GM19023 (cell line): Measurements from ENCODE around the gene POLA1.
"Not testable (repeated sequence)": the region's sequence is repeated elsewhere in the genome, so short reads cannot be mapped to it uniquely, and the experiment has no call there.

Source experiments
- ATAC-seq: cut with Tn5 transposase; IDR thresholded peaks from one replicate; pipeline ENCODE4 v1.9.1; 2021; ENCODE audit warnings: mild to moderate bottlenecking, moderate library complexity; ENCODE audit not compliant: unreplicated experiment

The POLA1 gene

DNA sequence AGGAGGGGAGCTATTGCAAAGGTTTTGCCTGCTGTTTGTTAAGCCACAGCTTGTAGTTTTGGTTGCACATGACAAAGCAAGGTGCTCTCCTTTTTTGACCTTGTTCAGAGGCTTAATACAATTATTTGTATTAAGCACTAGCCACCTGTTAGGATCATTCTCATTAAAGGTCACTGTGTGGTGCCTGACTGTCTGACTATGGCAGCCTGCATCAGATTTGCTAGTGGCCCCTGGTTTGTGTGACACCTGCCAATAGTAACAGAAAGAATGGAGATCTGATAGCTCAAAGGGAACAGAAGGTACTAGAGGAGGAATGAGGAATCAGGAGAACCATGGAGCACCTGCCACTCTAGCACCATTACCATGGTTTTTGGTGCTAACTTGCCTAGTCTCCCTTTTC, 102.5 kb downstream of the POLA1 start:
- no peak for ATAC-seq

DNA sequence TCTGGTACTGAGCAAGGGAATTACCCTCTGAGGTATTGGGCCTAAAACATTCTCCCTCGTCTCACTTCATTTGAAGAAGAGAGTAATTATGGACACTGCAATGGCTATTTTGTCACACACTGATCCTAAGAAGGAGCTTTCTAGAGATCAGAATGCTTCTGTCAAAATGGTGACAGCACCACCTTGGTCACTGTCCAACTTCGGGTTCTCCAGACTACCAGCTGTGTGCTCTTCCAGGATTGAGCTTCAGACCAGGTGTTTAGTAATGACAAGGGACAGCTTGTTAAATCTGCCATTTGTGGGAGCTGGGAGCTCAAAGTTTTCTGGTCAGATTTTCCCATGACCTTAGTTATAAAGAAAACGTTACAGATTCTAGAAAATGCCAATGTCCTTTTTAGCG, 105.4 kb downstream of the POLA1 start:
- ATAC-seq = no peak

DNA sequence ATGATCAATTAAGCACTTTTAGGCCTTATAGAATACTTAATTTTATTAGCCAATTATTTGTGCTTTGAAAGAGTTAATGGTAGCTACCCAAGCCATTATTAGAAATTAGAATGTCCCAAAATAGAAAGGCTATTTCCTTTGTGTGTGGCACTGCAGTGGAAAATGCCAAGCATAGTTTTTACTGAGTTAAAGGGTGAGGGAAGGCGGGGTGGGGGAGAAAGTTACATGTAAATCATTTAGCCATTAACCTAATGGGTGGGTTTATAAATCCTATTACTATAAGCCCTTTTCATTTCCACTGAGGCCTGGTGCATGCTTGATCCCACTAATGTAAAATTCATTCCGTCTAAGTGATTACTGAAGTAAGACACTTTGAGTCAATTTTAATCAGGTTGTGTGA, 105.8 kb downstream of the POLA1 start:
- ATAC-seq = no peak

DNA sequence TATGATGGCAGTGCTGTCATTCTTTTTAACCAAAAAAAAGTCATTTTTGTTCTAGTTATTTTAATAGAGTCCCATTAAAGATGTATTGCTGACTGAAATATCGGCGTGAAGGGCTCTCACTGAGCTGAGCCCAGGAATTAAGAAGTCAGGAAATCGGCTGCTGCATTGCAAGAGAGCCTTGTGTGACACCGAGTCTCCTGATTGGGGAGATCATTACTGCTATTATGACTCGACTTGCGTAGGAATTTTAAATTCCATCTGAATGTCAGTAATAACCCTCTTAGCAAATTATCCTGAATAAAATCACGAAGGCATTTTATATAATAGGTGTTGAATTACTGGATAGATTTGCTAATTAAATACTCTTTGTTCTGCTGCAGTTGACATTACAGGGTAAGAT, 111.5 kb downstream of the POLA1 start:
- no peak for ATAC-seq

DNA sequence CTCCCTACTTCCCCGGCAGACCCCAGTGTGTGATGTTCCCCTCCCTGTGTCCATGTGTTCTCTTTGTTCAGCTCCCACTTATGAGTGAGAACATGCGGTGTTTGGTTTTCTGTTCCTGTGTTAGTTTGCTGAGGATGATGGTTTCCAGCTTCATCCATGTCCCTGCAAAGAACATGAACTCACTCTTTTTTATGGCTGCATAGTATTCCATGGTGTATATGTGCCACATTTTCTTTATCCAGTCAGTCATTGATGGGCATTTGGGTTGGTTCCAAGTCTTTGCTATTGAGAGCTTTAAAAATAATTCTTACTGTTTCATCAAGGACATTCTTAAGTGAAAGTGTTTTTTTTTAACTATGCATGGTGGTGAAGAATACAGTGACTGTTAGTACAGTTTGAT, 126.1 kb downstream of the POLA1 start:
- ATAC-seq = not testable (repeated sequence)

DNA sequence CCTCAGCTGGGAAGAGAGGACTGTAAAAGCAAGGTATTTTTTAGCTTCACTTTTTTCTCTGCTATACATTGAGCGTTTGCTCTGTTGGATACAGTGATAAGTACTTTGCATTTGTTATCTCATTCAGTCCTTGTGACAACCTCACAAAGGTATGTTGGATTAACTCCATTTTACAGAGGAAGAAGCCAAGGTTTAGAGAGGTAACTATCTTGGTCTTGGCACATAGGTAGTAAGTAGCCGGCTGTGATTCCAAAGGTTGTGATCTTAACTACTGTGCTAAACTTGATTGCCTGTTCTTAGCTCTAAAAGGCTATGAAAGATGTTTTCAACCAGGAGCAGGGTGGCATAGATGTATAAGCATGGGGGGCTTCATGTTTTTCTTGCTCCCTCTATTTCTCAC, 134.4 kb downstream of the POLA1 start:
- no peak for ATAC-seq

DNA sequence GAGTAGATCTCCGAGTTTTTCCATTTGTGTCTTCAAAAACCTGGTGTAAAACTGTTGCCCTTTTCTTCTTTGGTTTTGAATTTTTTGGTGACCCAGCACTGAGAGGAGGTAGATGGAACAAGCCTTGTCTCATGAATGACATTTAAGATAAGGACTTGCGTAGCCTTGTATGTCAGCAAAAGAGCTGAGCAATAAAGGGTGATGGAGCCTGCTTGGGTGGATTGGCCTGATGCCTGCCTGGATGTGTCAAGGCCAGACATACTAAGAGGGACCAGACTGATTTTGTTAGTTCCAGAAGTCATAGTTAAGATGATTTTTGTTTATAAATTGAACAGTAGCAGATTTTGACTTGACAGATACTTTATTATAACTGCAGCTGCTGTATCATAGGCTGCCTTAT, 134.9 kb downstream of the POLA1 start:
- no peak for ATAC-seq

DNA sequence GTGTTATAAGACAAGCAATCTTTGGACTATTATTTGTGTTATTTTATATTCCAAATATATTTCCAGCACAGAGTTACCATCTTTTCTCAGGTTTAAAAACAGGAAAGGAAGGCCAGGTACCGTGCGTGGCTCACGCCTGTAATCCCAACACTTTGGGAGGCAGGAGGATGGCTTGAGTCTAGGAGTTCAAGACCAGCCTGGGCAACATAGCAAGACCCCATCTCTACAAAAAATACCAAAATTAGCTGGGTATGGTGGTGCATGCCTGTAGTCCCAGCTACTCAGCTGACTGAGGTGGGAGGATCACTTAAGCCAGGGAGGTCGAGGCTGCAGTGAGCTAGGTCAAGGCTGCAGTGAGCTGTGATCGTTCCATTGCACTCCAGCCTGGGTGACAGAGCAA, 140.0 kb downstream of the POLA1 start:
- ATAC-seq = no peak

DNA sequence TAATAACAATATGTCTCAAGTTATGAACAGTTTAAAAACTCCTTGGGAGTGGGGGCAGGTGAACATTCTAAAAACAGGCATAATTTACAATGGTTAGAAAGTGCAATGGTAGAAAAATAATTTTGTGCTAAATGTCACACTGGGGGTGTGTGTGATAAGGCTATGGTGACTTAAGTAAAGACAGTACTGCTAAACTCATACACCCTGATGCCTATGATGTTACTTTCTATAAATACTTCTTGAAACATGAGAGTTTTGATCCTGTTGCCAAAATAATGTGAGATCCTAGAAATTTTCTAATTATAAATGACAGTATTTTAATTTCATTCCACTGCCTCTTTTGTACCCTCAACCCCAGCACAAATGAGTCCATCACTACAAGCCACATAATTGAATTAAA, 144.2 kb downstream of the POLA1 start:
- ATAC-seq = no peak

DNA sequence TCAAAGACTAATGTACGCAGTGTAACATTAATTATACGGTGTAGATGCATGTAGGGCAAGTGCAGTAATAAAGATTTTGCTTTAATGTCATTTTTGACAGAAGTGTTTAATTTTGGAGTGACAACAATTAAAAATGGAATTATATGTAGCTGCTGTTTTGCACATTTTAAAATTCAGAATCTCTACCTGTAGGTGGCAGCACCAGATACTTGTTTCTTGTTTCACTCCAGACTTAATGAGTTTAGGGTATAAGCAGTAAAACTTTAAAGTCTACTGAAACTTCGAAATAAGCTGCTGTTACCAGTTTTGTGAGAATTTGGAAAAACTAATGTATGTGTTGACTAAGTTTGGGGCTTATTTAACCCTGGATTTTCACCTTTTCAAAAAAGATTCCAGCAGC, 144.9 kb downstream of the POLA1 start:
- no peak for ATAC-seq

DNA sequence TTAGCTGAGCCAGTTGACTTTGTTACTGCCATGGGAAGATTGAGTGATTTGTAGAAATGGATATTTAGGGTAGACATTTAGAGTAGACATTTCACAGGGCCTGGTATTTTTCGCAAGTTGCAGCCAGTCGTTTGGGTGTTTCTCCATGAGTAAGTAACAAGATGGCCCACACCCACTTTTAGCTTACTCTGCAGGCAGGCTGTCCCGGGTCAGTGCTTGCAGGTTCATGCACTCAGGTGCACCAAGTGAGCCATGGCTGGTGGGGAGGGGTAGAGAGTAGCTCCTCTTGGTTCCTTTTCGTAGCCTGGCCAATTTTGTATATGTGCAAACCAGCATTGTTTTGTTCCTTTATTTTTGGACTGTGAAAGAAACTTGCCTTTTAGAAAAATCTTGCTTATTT, 145.6 kb downstream of the POLA1 start:
- ATAC-seq = no peak

DNA sequence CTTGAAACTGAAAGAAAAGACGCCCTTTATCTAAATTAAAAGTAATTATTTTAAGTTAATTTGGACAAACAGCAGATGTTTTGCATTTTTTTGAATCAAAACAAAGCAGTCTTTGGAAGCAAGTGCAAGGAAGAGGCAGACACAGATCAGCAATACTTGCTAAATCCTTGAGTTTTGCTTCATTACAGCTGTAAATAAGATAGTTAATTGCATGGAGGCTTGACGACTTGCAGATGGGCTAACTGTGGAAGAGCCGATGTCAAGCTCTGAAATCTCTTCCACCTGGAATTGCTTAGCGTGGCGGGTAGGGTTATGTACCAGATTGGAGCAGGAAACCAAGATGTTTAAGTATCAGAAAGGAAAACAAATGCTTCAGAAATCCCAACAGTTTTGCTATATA, 148.8 kb downstream of the POLA1 start:
- ATAC-seq = no peak

DNA sequence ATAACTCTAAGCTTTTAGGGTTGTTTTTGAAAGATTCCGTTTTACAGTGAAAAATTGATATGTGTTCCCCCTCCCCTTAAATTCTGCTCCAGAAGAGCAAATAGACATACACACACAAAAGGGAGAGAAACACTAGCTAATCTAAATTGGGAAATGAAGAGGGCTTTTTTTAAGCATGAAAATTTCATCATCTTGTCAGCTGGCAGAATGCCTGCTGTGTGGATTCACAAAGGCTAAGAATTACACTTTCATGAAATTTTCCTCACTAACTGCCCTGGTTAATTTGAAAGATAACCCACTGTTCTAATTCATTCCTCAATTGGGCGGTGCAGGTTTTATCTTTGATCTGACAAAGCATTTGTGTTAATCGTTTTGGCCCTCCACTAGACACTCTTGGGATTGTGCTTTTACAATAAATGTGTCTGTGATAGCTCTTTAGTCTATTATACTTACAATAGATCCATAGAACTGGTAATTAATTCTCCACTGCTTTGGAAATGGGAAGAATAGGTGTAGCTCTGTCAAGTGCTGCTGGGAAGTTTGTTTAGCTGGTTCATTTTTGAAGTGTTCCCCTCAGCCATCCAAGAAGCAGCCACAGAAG, 152.9 kb downstream of the POLA1 start:
- no peak for ATAC-seq

DNA sequence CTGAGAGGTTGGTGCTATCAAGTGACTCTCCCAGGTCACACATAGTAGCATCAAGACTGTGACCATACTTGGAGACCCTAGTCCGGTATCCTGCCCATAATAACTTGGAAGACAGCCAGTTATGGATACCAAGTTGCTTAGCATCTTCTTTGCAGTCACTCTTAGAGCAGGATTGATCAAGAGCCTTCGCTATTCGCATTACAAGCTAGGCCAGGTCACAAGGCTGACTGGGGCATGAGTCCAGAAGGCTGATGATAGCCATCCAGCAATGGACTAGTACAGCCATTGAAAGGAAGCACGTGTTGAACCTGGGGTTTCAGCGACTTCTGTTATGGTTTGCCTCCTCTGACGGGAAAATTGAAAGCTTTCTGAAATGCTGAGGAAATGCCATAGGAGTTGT, 157.6 kb downstream of the POLA1 start:
- no peak for ATAC-seq

DNA sequence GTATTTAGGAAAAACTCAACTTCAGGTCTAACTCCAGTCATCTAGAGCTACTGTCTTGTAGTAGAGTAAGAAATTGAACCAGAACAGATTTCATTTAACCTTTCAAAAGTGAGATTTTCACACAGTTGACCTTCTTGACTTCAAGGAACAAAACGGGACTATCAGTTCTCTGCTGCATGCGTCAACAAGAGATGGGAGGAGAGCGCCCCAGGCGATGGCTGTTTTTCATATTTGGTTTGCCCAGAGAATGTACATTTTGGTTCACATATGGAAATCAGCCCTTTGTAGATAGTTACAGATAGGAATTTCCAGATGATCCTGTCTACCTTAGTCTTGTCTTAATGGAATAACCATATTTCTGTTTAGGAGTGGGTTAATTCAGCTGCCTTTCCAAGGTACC, 158.1 kb downstream of the POLA1 start:
- ATAC-seq = no peak

DNA sequence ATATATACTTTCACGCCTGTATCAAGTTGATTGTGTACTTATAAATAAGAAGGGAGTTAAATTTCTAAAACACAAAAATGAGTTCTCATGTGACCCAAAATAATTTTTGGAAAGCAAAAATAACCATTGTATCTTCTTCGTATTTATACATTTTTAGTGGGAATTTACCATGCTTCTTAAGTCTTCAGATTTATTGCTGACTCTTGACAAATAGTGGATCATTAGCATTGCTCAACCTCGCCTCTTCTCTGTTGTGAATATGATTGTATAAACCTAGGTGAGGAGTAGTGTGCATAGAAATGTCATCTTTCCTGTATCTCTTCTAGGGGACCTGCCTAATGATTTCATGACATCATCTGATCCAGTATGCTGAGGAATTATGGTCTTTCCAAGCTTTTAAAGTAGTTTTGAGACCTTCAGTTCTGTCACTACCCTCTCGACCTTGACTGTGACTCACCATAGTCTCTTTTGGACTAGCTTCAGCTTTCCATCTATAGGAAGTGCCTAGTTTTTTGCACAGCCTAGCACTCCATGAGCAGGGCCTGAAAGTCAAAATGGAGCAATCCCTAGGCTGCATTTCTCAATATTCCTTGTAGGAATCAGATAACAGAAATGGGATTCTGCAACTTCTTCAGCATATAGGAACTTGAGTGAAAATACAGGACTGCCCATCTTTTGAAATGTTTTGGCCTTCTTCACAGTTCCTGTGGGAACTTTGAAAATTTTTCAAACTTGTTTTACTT, 164.5 kb downstream of the POLA1 start:
- ATAC-seq = no peak

DNA sequence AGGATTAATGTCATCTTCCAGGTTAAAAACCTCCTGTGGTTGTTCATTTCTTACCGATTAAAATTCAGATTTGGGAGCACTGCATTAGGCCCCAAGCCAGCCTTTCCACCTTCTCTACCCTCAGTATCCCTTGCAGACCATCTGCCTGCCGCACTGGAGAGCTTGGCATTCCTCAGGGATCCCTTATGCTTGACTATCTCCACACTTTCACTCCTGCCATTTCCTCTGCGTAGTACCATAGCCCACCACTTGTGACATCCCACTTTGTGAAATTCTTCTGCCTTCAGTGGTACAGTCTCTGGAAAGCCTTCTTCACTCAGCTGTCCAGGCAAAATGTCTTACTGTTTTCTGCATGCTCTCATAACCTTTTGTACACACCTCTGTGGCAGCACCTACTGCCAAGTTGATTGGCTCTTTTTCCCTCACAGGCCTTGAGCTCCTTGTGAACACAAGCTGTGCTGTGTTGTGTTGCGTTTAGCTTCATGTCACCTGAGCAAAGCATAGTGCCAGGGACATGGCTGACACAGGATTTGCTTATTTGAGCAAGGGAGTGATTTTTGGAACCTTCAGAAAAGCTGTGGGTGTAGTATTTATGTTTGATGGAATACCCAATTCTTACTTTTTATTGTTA, 165.6 kb downstream of the POLA1 start:
- ATAC-seq = no peak

DNA sequence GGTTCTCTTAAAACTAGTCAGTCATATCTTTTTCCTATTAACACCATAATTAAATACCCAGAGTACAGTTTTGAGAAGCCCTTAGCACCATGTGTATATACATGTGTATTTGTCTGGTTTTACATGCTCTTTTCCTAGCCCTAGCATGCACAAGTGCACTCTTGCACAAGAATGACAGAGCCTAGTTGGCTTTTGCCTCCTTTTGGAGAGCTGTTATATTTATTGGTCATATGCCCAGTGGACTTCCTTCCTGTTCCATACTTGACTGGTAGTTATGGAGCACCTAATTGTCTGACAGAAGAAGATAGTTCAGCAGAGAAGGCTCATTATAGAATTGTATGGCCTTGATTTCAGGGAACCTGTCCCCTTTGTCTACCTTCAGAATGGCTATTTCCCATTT, 166.4 kb downstream of the POLA1 start:
- ATAC-seq = no peak

DNA sequence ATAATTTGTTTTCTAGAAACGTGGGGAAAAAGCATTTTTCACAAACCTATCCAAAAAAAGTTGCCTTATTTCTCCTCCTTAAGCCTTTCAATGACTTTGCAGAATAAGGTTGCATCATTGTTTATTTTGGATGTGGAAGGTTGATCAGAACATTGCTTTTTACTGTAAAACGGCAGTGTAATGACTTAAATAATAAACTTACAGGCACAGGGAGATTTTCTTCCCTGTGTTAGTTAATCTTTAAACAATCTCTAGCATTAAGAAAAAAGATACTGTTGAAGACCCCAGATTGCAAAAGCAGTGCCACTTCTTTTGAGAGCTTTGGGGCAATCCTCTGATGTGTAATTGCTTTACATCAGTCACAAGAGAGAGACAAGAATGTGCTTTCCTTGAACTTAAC, 168.6 kb downstream of the POLA1 start:
- ATAC-seq = no peak

DNA sequence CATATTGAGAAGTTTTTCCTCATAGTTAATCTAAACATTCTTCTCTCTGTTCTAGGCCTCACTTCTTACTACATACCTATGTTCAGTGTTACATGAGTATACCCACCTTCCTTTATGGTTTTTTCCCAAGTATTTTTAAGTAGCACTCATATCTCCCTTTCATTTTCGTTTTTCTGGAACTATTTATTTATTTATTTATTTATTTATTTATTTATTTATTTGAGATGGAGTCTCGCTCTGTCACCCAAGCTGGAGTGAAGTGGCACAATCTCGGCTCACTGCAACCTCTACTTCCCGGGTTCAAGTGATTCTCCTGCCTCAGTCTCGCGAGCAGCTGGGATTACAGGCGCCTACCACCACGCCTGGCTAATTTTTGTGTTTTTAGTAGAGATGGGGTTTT, 170.1 kb downstream of the POLA1 start:
- not testable (repeated sequence) for ATAC-seq

DNA sequence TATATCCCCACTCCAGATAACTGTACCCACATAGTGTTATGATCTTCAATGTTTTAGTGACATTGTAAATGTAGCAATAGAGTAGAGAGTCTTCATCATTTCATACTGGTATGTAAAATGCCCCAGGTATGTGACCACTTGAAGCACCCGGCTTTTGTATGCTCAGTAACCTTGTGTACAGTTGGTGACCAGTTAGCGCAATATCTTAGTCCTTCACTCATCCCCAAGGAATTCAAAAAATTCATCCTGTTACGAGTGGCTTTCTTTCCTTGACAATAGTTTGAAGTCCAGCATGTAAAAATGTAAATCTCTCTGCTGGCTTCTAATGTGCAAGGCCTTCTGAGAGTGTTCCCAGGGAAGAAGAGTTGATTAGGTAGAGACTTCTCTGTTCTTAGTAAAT, 176.4 kb downstream of the POLA1 start:
- ATAC-seq = no peak

DNA sequence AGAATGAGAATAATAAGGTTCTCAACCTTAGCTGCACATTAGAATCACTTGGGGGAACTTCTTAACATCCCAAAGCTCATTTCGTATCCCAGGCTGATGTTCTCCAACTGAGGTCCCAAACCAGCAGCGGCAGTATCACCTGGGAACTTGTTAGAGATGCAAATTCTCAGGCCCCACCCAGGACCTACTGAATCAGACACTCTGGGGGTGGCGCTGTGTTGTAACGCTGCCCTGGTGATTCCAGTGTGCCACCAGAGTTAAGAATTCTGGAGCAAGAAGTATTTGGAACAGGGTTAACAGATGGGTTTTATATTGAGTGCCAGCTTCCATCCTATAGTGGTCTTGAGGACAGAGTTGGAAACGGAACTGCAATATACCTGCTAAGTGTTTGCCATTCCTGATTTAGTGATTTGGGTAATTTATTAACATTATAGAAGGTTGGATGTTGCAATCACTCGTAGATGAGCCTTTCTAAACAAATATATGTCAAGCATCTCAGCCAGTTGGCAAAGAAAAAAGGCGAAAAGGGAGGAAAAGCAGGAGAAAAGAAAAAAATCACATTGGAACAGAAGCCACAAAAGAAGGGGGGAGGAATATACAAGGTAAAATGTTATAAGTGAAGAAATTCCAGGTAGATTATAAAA, 181.0 kb downstream of the POLA1 start:
- no peak for ATAC-seq
